ENCODE measurements around the gene CECR2.

CECR2 gene

DNA sequence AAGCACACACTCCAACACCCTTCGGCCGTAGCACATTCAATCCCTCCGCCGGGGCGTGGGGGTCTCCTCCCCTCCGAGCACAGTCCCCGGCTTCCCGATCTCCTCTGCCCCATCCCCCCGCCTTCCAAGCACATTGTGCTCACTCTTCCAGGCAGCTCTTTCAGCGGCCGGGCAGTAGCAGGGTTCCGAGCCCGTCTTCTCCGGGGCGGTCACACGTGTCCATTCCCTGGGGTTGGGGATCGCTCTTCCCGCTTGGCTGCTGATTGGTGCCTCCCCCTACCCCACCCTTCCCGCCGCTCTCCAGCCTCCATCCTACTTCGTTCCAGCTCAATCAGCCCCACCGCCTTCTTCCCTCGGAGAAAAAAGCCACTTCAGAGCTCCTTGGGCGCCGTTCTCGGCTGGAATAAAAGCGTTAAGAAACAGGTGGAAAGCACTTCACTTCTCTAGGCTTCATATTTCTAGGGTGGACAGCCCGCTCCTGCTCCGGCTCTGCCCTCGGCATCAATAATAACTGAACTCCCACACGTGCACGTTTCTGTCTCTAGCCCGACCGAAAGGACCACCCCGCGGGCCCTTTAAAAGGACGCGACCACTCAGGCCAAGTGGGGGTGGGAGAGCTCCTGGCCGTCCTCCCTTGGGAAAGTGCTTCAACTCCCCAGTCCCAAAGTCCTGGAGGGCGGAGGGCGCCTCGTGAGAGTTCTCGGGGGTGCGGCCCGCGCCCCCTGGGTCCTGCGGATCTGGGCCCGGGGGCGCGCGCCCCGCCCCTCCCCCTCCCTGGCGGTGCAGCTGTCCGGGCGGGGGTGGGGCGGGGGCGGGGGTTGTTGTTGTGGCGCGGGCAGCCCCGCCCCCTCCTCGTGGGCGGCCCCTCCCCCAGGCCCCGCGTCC, 464 bp upstream of the CECR2 start:
- DNase-seq, result peak; percentile 28

- no peak for DNase-seq
Observed at GRCh38 chr22:17370026-17370765, 936 bp downstream of the CECR2 start.

DNA sequence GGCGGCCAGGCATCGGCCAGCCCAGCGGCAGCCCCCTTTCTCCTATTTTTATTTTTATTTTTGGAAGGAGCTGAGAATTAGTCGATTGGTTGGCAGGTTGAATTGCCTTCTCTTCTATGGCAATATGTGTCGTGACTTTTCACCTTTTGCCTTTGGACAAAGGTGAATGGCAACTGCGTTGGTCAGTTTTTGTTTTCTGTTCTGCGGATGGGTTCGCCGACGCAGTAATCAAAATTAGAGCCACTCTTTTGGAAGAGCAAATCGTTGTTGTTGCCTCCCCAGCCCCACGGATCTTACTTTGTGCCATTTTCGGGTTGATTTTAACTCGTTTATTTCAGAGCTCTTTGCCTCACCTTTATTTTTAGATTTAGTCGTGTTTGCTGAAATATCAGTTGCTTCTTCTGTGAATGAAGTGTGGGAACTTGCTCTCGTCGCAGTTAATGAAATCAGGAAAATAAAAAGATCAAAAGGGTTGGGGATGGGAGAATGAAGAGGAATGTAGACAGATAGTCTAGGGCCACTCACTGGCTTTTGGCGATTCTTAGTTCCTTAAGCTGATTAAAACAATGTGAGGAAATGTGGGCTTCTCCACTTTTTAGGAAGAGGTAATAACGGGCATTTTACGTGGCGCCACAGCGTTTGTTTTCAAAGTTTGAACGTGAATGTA, 1.6 kb downstream of the CECR2 start:
- no peak for DNase-seq

- no peak for DNase-seq
Observed at GRCh38 chr22:17371448-17371847, 2.2 kb downstream of the CECR2 start.

GRCh38 chr22:17373855-17374254, 4.6 kb downstream of the CECR2 start:
- DNase-seq, result no peak

- no peak for DNase-seq
Observed at GRCh38 chr22:17375914-17376614, 6.8 kb downstream of the CECR2 start.

- DNase-seq, result no peak
Observed at GRCh38 chr22:17376950-17377349, 7.7 kb downstream of the CECR2 start.

GRCh38 chr22:17379944-17380343, 10.7 kb downstream of the CECR2 start:
- no peak for DNase-seq

DNA sequence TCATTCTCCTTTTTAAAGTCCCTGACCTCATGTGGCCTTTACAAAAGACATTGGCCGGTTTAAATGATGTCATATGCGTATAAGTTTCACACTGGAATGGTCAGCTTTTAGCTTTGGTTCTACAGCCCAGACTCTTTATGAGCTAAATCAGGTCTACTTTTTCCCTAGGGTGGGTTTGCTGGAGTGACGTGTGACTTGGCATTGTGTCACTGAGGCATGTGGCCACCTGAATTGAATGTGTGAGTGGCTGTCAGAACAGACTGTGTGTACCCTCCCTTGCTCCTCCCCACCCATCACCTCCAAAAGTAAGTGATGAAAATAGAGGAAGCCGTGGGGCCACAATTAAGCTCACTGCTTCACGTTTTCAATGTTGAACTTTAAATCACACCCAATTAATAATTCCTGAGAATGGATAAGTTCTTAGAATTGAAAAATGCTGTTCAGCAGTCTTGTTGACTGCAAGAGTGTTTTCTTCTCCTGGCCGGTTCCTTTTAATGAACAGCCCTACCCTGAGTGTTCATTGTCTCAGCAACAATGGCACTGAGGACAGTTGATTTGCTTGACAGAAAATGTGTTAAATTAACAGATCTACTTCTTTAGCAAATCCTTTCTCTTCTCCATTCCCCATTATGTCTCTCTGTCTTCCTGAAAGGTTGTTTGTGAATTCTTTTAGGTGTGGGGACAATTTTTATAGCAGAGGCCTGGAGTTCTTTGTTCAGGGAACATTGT, 11.3 kb downstream of the CECR2 start:
- DNase-seq, result no peak

DNA sequence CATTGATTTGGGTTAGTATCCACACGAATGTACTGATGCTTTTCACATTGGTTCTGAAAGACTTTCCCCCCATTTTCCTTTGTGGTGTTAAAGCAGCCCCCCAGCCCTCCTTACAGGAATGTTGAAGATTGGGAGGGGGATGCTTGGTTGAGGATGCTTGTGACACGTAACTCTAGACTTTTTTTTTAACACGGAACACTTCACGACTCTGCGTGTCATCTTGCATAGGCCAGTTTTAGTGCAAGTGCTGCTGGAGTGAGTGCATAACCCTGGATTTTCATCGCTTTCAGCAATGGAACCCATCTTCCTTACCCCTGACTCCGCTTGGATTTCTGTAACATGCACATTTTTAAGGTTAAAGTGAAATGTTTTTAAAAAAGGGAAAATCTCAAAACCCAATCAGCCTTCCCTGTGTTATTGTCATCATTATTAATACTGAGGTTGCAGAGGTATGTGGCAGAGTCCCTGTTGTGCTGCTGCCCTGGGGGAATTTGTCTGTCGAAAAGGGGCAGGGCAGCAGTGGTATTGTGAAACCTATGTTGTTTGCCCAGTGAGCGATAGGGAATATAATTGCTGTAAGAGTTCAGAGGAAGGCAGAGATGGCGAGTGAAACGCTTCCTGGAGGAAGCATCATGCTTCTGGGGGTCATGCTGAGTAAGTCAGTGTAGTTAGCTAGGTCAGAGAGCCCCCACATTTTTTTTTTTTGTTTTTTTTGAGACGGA, 12.1 kb downstream of the CECR2 start:
- DNase-seq, result no peak

GRCh38 chr22:17384612-17385330, 15.5 kb downstream of the CECR2 start:
- DNase-seq, result no peak

DNA sequence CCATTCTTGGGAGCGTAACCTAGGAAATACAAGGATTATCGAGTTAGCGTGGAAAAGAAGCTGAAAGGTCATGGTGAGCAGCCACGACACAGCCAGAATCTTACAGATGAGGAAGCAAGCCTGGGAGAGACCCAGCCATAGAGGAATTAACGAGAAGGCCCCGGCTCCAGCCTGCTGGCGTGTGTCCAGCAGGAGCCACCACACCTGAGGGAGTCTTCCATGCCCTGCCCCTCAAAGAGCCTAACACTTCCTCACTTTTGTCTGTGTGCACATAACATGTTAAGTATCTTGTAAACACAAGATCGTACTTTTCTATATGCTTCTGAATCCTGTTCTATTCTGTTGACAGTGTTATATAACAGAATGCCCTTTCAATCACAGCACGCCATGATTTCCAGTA, 18.1 kb downstream of the CECR2 start:
- no peak for DNase-seq

- no peak for DNase-seq
Observed at GRCh38 chr22:17388235-17388634, 19.0 kb downstream of the CECR2 start.

GRCh38 chr22:17390087-17390486, 20.8 kb downstream of the CECR2 start:
- DNase-seq, result no peak

- DNase-seq, result no peak
Observed at GRCh38 chr22:17396516-17396915, 27.3 kb downstream of the CECR2 start.

DNA sequence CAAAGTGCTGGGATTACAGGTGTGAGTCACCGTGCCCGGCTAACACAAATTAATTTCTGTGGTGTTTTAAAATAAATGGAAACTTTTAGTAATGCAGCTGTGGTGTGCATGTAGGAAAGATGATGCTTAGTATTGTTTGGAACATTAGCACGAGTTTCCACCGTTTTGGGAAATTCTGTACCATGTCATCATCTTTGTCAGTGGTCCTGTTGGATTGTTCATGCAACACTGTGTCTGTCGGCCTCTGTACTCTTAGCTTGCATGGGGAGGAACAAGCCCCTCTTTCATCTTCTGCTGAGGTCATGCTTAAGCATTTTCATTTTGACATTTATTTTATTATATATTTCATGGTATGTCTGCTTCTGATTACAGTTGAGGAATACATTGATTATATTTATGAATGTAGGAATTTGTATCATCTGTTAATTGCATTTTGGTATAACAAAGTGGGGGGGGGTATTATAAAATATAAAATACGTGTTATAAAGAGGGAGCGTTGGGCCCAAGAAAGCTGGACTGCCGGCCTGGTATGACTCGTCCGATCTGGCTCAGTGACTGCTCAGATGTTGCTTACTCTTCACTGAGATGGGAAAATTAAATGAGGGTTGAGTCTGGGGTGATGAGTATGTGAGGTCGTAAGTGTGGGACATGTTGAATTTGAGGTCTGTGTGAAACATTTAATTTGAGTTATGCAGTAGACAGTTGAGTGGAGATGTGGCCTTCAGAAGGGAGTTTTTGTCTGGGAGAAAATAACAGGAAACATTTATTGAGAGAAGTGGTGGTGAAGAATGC, 28.7 kb downstream of the CECR2 start:
- DNase-seq, result no peak

DNA sequence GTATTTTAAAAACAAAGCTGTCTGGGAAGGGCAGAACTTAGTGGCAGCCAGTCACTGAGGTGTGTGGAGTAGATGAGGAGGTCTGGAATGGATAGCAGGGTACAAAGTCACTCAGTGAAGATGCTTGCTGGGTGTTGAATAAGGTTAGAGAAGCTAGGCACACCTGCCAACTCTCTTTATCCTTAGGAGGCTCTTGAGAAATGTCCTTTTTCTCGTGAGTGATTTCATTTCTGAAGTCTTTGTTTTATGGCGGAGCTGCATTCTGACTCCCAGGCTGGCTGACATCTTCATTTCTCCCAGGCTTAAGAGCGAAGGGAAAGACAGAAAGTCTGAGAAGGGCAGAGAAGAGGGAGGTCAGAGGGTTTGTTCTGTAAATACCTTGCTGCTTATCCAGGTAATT, 31.0 kb downstream of the CECR2 start:
- DNase-seq, result no peak

GRCh38 chr22:17401728-17402127, 32.5 kb downstream of the CECR2 start:
- no peak for DNase-seq

DNA sequence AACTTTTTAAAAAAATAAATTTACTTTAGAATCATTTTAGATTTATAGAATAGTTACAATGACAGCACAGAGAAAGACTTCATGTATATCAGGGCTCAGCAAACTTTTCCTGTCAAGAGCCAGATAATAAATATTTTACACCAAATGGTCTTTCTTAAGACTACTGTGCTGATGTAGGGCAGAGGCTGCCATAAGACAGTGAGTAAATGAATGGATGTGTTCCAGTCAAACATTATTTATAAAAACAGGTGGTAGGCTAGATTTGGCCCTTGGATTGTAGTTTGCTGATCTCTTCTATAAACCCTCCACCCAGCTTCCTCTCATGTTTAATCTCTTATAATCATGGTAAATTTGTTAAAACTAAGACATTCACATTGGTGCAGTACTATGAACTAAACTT, 33.0 kb downstream of the CECR2 start:
- no peak for DNase-seq

DNA sequence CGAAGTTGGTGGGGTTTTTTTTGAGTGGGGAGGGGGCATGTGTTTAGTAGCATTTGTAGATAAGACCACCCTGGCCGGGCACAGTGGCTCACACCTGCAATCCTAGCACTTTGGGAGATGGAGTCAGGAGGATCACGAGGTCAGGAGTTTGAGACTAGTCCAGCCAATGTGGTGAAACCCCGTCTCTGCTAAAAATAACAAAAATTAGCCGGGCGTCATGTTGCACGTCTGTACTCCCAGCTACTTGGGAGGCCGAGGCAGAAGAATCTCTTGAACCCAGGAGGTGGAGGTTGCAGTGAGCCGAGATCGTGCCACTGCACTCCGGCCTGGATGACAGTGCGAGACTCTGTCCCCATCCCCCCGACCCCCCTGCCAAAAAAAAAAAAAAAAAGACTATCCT, 34.6 kb downstream of the CECR2 start:
- DNase-seq, result no peak

Measured in NCI-H1417 treated with DMSO at 0.1 percent for 48 hours (cell line).